Upper lobe of left lung (tissue), 4 donors: ENCODE results near the gene SFT2D1.

ENCODE experiments used
- CTCF ChIP-seq, 6 experiments: fragments of 450-650 bp in 4 of 6; fragments of 200-600 bp in 2 of 6; sonication (generic) in 2 of 6; IDR thresholded peaks; one replicate each; pipeline ENCODE4 v1.5.1; 2016 to 2019; ENCODE audit warnings: antibody characterized with exemption in 6 of 6
- POLR2A ChIP-seq, 4 donors: fragments of 450-650 bp; IDR thresholded peaks; one replicate each; pipeline ENCODE4 v1.5.1; 2016 to 2017; ENCODE audit warnings: antibody characterized with exemption in 4 of 4, mild to moderate bottlenecking in 2 of 4

- no peak for TF ChIP-seq CTCF (IDR thresholded peaks at IDR 0.05)
- no peak for TF ChIP-seq POLR2A (IDR thresholded peaks at IDR 0.05)
Measured at GRCh38 chr6:166346449-166346848, 4.1 kb upstream of the SFT2D1 start.
